Chondrocyte (in vitro differentiated cells): ENCODE data around the gene SIGLEC11. TPM values are rescaled to one million over a fixed set of nuclear protein-coding genes. Genes with fewer than 3 reads are reported as not detected.

Experiments used
- DNase-seq: peaks from one replicate; pipeline ENCODE4 v3.0.0; 2021; ENCODE audit warnings: mixed read lengths, low spot score
- H3K27ac Mint-ChIP-seq: one replicate; pipeline ENCODE4 v1.8.0; 2021; ENCODE audit warnings: mild to moderate bottlenecking, moderate library complexity, mixed read lengths; ENCODE audit not compliant: unreplicated experiment
- H3K27me3 Mint-ChIP-seq: 2 replicates; pipeline ENCODE4 v1.8.0; 2021; ENCODE audit warnings: low read depth, mixed read lengths
- H3K36me3 Mint-ChIP-seq: 2 replicates; pipeline ENCODE4 v1.8.0; 2021; ENCODE audit warnings: low read depth, mixed read lengths
- H3K4me1 Mint-ChIP-seq: 2 replicates; pipeline ENCODE4 v1.8.0; 2021; ENCODE audit warnings: low read depth, mild to moderate bottlenecking, mixed read lengths
- H3K4me3 Mint-ChIP-seq: one replicate; pipeline ENCODE4 v1.8.0; 2021; ENCODE audit warnings: mild to moderate bottlenecking, moderate library complexity, mixed read lengths; ENCODE audit not compliant: unreplicated experiment
- H3K9me3 Mint-ChIP-seq: 2 replicates; pipeline ENCODE4 v1.8.0; 2021; ENCODE audit warnings: low read depth, mixed read lengths
- total RNA-seq: library from RNA; stranded (reverse); gene quantifications from 3 replicates; pipeline ENCODE4 v1.2.1, GENCODE V29; 2021
- TF ChIP-seq, protein P1 (sequence below): fragments of 200-600 bp; sonication (generic); IDR thresholded peaks from 2 replicates; pipeline ENCODE4 v1.5.0; 2021; ENCODE audit warnings: antibody characterized with exemption, mild to moderate bottlenecking, moderate library complexity

SIGLEC11 gene
- total RNA-seq, 1 donor from 2014 or later: not detected

DNA sequence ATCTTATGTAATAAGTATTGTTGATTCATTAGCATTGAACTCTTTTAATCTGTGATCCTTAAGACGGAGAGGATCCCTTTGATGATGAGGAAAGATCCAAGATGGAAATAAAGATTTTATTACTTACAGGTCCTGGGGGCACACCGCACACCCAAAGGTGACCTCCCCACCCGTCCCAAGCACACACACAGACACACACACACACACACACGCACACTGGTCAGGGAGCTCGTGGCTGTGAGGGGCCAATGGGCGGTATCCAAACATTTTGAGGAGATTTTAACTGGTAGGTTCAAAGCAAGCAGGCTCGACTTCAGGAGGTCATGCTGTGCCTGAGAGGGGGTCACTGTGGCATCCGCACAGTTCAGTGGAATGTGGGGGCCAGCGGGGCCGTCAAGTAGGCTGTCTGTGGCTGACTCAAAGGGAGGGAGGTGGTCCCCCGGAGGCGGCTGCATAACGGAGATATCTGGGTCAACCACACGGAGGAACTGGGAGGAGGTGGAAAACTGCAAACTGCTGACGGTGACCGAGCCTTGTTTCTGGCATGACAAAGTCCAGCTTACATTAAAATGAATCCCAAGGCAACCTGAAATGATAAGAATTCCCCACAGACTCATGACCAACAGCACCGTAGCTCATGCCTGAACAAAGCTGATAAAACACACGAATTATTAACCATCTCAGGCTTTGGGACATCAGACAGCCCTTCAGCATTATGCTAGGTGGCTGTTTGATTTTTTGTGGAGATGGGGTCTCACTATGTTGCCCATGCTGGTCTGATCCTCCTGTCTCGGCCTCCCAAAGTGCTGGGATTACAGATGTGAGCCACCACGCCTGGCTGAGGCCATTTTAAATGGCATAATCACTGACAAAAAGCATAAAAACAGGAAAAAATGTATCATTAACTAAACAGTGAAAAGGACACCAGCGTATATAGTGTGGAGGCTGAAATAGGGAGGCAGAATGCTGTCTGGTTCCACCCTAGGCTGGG is 20.9 kb upstream of the SIGLEC11 start:
- no peak for DNase-seq
- H3K27me3 Mint-ChIP-seq: no peaks in the 10 kb centered on the region
- TF ChIP-seq, protein P1, sequence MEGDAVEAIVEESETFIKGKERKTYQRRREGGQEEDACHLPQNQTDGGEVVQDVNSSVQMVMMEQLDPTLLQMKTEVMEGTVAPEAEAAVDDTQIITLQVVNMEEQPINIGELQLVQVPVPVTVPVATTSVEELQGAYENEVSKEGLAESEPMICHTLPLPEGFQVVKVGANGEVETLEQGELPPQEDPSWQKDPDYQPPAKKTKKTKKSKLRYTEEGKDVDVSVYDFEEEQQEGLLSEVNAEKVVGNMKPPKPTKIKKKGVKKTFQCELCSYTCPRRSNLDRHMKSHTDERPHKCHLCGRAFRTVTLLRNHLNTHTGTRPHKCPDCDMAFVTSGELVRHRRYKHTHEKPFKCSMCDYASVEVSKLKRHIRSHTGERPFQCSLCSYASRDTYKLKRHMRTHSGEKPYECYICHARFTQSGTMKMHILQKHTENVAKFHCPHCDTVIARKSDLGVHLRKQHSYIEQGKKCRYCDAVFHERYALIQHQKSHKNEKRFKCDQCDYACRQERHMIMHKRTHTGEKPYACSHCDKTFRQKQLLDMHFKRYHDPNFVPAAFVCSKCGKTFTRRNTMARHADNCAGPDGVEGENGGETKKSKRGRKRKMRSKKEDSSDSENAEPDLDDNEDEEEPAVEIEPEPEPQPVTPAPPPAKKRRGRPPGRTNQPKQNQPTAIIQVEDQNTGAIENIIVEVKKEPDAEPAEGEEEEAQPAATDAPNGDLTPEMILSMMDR: no peak
- no peak overlapping the region for H3K4me3 Mint-ChIP-seq
- H3K36me3 Mint-ChIP-seq: peaks cover 16% of the 10 kb centered on the region
- H3K27ac Mint-ChIP-seq: no peak overlapping the region
- no peaks in the 10 kb centered on the region for H3K4me1 Mint-ChIP-seq
- H3K9me3 Mint-ChIP-seq: no peaks in the 10 kb centered on the region

DNA sequence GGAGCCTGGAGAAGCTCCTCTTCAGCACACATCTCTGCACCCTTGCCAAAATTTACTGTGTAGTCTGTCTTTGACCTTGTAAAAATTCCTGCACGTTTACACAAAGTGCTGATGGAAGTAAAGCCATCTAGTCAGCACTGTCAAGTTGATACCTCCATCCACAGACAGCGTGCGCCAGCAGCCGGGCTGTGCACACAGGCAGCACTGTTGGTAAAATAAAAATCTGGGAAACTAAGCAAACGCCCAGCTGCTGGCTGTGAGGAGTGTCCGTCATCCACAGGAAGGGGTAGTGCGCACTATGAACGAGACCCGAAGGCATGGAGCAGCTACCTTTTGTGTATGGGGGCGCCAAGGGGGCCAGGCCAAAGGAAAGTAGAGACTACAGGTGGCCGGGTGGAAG is 17.4 kb upstream of the SIGLEC11 start:
- no peak overlapping the region for H3K4me3 Mint-ChIP-seq
- no peak for DNase-seq
- H3K4me1 Mint-ChIP-seq: no peaks in the 10 kb centered on the region
- TF ChIP-seq, protein P1: no peak
- no peaks in the 10 kb centered on the region for H3K9me3 Mint-ChIP-seq
- peaks cover 6% of the 10 kb centered on the region for H3K27me3 Mint-ChIP-seq
- no peak overlapping the region for H3K27ac Mint-ChIP-seq
- peaks cover 8% of the 10 kb centered on the region for H3K36me3 Mint-ChIP-seq

DNA sequence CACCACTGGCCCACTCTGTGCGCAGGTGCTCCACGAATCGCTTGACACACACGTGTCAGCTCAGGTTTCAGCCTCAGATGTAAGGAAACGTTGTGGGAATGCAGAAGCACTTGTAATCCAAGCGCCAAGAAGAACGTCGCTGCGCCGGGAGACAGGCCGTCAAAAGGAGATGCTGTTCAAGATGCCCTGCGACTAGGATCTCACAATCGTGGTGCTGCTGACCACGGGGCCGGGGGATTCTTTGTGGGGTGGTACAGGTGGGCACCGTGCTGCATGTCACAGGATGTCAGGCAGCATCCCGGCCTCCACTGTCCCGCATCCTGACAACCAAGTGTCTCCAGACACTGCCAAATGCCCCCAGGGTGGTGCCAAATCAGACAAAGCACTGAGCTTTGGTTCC is 16.9 kb upstream of the SIGLEC11 start:
- peaks cover 8% of the 10 kb centered on the region for H3K36me3 Mint-ChIP-seq
- no peaks in the 10 kb centered on the region for H3K4me1 Mint-ChIP-seq
- TF ChIP-seq, protein P1: no peak
- H3K4me3 Mint-ChIP-seq: no peak overlapping the region
- no peak overlapping the region for H3K27ac Mint-ChIP-seq
- DNase-seq: no peak
- peaks cover 9% of the 10 kb centered on the region for H3K27me3 Mint-ChIP-seq
- H3K9me3 Mint-ChIP-seq: no peaks in the 10 kb centered on the region

DNA sequence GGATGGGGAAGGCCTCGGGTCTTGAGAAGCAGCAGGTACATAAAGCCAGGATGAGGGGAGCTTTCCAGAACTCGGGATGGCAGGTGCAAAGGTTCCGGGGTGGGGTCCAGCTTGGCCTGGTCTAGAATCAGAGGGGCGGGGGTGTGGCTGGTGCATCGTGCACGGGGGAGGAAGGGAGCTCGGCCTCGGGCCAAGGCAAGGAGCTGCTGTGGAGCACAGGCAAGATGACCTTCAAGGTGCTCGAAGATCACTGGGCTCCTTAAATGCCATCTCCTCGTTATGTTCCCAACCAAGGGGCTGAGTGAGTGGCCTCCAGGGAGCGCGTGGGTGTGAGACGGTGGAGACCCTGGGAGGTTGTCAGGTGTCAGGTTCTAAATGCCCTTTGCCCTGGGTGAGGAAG is 16.1 kb upstream of the SIGLEC11 start:
- peaks cover 7% of the 10 kb centered on the region for H3K36me3 Mint-ChIP-seq
- no peak overlapping the region for H3K4me3 Mint-ChIP-seq
- H3K9me3 Mint-ChIP-seq: no peaks in the 10 kb centered on the region
- TF ChIP-seq, protein P1: no peak
- DNase-seq: no peak
- H3K4me1 Mint-ChIP-seq: no peaks in the 10 kb centered on the region
- H3K27me3 Mint-ChIP-seq: peaks cover 11% of the 10 kb centered on the region
- H3K27ac Mint-ChIP-seq: no peak overlapping the region

DNA sequence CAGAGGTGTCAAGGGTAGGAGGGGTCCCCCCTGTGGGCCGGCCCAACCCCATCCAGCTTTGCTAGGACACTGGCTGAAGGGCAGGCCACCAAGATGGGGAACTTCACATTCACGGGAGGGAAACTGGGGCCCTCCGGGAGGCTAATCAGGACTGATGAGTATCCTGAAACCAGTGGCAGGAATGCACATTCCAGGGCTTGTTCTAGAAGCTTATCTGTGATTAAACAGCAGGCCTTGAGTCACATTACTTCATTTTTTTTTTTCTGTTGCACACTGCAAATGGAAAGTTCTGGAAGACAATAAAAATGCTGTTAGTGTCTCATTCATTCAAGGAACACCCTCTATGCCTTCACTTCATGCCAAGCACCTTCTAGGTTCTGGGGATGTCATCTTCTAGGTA is 15.5 kb upstream of the SIGLEC11 start:
- H3K4me3 Mint-ChIP-seq: no peak overlapping the region
- H3K9me3 Mint-ChIP-seq: no peaks in the 10 kb centered on the region
- H3K4me1 Mint-ChIP-seq: no peaks in the 10 kb centered on the region
- TF ChIP-seq, protein P1: no peak
- peaks cover 6% of the 10 kb centered on the region for H3K36me3 Mint-ChIP-seq
- no peak for DNase-seq
- no peak overlapping the region for H3K27ac Mint-ChIP-seq
- H3K27me3 Mint-ChIP-seq: peaks cover 11% of the 10 kb centered on the region
